ENCODE results near the gene ASF1B. TPM values are rescaled to one million over a fixed set of nuclear protein-coding genes. Genes with fewer than 3 reads are reported as not detected.

The ASF1B gene
- total and polyA plus RNA-seq, 2 experiments from 2014 or later: 33.3 to 36.9 TPM

DNA sequence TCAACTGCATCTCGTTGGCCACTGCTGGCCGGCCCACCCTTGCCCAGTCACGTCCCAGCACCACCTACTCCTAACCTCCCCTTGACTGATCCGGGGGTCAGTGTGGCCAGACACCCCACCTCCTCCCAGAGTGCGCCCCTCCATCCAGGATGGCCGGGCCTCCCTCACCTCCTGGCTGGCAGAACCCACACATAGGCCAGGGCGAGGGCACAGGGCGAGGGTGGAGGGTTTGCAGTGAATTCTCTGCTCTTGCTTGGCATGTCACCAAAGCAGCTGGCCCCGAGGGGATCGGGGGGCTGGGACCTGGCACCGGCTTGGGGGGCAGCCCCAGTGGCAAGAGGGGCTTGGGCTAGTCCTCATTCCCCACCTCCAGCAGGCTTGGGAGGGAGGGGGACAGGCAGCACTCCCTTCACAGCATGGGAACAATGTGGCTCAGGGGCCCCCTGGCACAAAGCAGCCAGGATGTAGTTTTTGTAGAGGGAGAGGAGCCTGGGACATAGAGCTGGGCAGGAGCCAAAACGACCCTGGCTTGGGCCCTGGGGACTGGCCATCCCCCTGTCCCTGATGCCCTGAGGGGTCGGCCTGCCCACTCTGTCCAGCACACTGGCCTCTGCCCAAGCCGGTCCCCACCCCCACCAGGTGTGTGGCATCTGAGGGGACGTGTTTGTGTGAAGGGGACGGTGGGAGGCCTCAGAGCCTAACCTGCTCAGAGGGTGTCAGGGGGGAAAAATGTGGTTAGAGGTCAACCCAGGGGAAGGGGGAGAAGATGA lies 28.5 kb upstream of the ASF1B start:
- Histone ChIP-seq H3K27me3 (ENCODE audit: insufficient read depth) (no peaks in the 10 kb centered on the region), H4K20me1 (replicated peaks; ENCODE audit: insufficient read depth) (peaks cover 5% of the 10 kb centered on the region; the same call in 1 of the 2 replicates), H3K4me1 (ENCODE audit: insufficient read depth) (no peaks in the 10 kb centered on the region; the same call in 1 of the 2 replicates), H3K27ac (ENCODE audit: low read depth) (no peak overlapping the region), H3F3A (replicated peaks; ENCODE audit: low read depth) (0 out of 2 replicates have a peak, but pooled peaks cover 3% of the 10 kb centered on the region), H2AFZ (no peak overlapping the region), H3K79me2 (replicated peaks; ENCODE audit: insufficient read depth) (no peaks in the 10 kb centered on the region), H3K36me3 (ENCODE audit: insufficient read depth) (peaks cover 2% of the 10 kb centered on the region; the same call in 1 of the 2 replicates), H3K4me2 (no peak overlapping the region), H3K4me3 (no peak overlapping the region), H3K9me2 (ENCODE audit: insufficient read depth) (no peaks in the 10 kb centered on the region)
- ATAC-seq: no peak
- Mint-ChIP-seq H3K27me3 (ENCODE audit: insufficient read depth, low read depth, poor library complexity) (peaks cover 5% of the 10 kb centered on the region), H3K4me3 (no peak overlapping the region), H3K4me1 (peaks cover 25% of the 10 kb centered on the region), H3K36me3 (ENCODE audit: low read depth) (peaks cover 23% of the 10 kb centered on the region), H3K27ac (no peak overlapping the region), H3K9me3 (no peaks in the 10 kb centered on the region)
- no peak for DNase-seq (ENCODE audit: low spot score)
- TF ChIP-seq EZH2 (IDR thresholded peaks at IDR 0.05; ENCODE audit: low read depth, unreplicated experiment) (no peak), NANOG (IDR thresholded peaks at IDR 0.05; ENCODE audit: borderline replicate concordance) (no peak), CREB1 (CRISPR knock-in tag; IDR thresholded peaks at IDR 0.05; ENCODE audit: low read depth) (no peak), ZNF114 (CRISPR knock-in tag; IDR thresholded peaks at IDR 0.05) (no peak), STAT1 (IDR thresholded peaks at IDR 0.05; ENCODE audit: unreplicated experiment) (no peak), POLR2AphosphoS5 (IDR thresholded peaks at IDR 0.05; ENCODE audit: low read depth) (no peak), ZNF331 (CRISPR knock-in tag; IDR thresholded peaks at IDR 0.05; ENCODE audit: low read depth) (no peak)
- TF ChIP-seq, protein P1, sequence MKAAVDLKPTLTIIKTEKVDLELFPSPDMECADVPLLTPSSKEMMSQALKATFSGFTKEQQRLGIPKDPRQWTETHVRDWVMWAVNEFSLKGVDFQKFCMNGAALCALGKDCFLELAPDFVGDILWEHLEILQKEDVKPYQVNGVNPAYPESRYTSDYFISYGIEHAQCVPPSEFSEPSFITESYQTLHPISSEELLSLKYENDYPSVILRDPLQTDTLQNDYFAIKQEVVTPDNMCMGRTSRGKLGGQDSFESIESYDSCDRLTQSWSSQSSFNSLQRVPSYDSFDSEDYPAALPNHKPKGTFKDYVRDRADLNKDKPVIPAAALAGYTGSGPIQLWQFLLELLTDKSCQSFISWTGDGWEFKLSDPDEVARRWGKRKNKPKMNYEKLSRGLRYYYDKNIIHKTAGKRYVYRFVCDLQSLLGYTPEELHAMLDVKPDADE (IDR thresholded peaks at IDR 0.05): no peak
- TF ChIP-seq, protein P2, sequence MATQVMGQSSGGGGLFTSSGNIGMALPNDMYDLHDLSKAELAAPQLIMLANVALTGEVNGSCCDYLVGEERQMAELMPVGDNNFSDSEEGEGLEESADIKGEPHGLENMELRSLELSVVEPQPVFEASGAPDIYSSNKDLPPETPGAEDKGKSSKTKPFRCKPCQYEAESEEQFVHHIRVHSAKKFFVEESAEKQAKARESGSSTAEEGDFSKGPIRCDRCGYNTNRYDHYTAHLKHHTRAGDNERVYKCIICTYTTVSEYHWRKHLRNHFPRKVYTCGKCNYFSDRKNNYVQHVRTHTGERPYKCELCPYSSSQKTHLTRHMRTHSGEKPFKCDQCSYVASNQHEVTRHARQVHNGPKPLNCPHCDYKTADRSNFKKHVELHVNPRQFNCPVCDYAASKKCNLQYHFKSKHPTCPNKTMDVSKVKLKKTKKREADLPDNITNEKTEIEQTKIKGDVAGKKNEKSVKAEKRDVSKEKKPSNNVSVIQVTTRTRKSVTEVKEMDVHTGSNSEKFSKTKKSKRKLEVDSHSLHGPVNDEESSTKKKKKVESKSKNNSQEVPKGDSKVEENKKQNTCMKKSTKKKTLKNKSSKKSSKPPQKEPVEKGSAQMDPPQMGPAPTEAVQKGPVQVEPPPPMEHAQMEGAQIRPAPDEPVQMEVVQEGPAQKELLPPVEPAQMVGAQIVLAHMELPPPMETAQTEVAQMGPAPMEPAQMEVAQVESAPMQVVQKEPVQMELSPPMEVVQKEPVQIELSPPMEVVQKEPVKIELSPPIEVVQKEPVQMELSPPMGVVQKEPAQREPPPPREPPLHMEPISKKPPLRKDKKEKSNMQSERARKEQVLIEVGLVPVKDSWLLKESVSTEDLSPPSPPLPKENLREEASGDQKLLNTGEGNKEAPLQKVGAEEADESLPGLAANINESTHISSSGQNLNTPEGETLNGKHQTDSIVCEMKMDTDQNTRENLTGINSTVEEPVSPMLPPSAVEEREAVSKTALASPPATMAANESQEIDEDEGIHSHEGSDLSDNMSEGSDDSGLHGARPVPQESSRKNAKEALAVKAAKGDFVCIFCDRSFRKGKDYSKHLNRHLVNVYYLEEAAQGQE (IDR thresholded peaks at IDR 0.05; ENCODE audit: unreplicated experiment): no peak
- TF ChIP-seq, protein P3, sequence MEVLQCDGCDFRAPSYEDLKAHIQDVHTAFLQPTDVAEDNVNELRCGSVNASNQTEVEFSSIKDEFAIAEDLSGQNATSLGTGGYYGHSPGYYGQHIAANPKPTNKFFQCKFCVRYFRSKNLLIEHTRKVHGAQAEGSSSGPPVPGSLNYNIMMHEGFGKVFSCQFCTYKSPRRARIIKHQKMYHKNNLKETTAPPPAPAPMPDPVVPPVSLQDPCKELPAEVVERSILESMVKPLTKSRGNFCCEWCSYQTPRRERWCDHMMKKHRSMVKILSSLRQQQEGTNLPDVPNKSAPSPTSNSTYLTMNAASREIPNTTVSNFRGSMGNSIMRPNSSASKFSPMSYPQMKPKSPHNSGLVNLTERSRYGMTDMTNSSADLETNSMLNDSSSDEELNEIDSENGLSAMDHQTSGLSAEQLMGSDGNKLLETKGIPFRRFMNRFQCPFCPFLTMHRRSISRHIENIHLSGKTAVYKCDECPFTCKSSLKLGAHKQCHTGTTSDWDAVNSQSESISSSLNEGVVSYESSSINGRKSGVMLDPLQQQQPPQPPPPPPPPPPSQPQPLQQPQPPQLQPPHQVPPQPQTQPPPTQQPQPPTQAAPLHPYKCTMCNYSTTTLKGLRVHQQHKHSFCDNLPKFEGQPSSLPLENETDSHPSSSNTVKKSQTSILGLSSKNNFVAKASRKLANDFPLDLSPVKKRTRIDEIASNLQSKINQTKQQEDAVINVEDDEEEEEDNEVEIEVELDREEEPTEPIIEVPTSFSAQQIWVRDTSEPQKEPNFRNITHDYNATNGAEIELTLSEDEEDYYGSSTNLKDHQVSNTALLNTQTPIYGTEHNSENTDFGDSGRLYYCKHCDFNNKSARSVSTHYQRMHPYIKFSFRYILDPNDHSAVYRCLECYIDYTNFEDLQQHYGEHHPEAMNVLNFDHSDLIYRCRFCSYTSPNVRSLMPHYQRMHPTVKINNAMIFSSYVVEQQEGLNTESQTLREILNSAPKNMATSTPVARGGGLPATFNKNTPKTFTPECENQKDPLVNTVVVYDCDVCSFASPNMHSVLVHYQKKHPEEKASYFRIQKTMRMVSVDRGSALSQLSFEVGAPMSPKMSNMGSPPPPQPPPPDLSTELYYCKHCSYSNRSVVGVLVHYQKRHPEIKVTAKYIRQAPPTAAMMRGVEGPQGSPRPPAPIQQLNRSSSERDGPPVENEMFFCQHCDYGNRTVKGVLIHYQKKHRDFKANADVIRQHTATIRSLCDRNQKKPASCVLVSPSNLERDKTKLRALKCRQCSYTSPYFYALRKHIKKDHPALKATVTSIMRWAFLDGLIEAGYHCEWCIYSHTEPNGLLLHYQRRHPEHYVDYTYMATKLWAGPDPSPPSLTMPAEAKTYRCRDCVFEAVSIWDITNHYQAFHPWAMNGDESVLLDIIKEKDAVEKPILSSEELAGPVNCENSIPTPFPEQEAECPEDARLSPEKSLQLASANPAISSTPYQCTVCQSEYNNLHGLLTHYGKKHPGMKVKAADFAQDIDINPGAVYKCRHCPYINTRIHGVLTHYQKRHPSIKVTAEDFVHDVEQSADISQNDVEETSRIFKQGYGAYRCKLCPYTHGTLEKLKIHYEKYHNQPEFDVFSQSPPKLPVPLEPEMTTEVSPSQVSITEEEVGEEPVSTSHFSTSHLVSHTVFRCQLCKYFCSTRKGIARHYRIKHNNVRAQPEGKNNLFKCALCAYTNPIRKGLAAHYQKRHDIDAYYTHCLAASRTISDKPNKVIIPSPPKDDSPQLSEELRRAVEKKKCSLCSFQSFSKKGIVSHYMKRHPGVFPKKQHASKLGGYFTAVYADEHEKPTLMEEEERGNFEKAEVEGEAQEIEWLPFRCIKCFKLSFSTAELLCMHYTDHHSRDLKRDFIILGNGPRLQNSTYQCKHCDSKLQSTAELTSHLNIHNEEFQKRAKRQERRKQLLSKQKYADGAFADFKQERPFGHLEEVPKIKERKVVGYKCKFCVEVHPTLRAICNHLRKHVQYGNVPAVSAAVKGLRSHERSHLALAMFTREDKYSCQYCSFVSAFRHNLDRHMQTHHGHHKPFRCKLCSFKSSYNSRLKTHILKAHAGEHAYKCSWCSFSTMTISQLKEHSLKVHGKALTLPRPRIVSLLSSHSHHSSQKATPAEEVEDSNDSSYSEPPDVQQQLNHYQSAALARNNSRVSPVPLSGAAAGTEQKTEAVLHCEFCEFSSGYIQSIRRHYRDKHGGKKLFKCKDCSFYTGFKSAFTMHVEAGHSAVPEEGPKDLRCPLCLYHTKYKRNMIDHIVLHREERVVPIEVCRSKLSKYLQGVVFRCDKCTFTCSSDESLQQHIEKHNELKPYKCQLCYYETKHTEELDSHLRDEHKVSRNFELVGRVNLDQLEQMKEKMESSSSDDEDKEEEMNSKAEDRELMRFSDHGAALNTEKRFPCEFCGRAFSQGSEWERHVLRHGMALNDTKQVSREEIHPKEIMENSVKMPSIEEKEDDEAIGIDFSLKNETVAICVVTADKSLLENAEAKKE (CRISPR knock-in tag; IDR thresholded peaks at IDR 0.05): no peak
- TF ChIP-seq, protein P4, sequence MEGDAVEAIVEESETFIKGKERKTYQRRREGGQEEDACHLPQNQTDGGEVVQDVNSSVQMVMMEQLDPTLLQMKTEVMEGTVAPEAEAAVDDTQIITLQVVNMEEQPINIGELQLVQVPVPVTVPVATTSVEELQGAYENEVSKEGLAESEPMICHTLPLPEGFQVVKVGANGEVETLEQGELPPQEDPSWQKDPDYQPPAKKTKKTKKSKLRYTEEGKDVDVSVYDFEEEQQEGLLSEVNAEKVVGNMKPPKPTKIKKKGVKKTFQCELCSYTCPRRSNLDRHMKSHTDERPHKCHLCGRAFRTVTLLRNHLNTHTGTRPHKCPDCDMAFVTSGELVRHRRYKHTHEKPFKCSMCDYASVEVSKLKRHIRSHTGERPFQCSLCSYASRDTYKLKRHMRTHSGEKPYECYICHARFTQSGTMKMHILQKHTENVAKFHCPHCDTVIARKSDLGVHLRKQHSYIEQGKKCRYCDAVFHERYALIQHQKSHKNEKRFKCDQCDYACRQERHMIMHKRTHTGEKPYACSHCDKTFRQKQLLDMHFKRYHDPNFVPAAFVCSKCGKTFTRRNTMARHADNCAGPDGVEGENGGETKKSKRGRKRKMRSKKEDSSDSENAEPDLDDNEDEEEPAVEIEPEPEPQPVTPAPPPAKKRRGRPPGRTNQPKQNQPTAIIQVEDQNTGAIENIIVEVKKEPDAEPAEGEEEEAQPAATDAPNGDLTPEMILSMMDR (conservative IDR thresholded peaks at IDR 0.05; ENCODE audit: low read depth in 2 of 2): no peak

Data from GM23338 (cell line).